ENCODE data around the gene ATP5PO. TPM values are rescaled to one million over a fixed set of nuclear protein-coding genes. Genes with fewer than 3 reads are reported as not detected.

The ATP5PO gene
- total and polyA plus RNA-seq, 2 of the 13 experiments (the other 11 are each of a cell fraction or from before 2014, with no cell fraction given): 256 to 297 TPM

- Histone ChIP-seq H3K27ac (ENCODE audit: extremely low read length, insufficient read depth, low read length) (no peak overlapping the region), H3K4me2 (ENCODE audit: low read depth, low read length) (0 out of 2 replicates have a peak overlapping the region, but pooled peaks have one; percentile 7), H3K36me3 (replicated peaks in 1 of 2; ENCODE audit: control insufficient read depth in 1 of 2, insufficient read depth in 2 of 2, low read length in 2 of 2) (no peaks in the 10 kb centered on the region), H3K27me3 (ENCODE audit: control insufficient read depth in 1 of 2, insufficient read depth in 2 of 2, low read length in 2 of 2) (peaks cover 2 to 14% of the 10 kb centered on the region in 2 experiments; a peak in 4 of 5 replicates), H3K9ac (ENCODE audit: insufficient read depth, low read depth, low read length) (no peak overlapping the region), H3K79me2 (ENCODE audit: insufficient read depth, low read length) (no peaks in the 10 kb centered on the region), H3K4me3 (replicated peaks in 1 of 3; ENCODE audit: insufficient read depth in 1 of 3, low read depth in 2 of 3, low read length in 3 of 3) (no peak overlapping the region), H3K4me1 (ENCODE audit: insufficient read depth, low read length) (peaks cover 27% of the 10 kb centered on the region), H2AFZ (ENCODE audit: low read length) (no peak overlapping the region), H4K20me1 (ENCODE audit: insufficient read depth, low read length) (no peaks in the 10 kb centered on the region), H3K9me3 (ENCODE audit: low read length) (no peaks in the 10 kb centered on the region)
- DNase-seq (ENCODE audit: low spot score): peak; percentile 39
- POLR2A ChIA-PET: no interaction called here
- ATAC-seq: peak; percentile 73
- FAIRE-seq: no peak
- CTCF ChIA-PET (ENCODE audit: low intra/inter-chr PET ratio, low total read pairs): no interaction called here
- 22% methylated on average over 5 of the region's 17 CpGs for WGBS (ENCODE audit: low lambda C conversion rate)
- in situ Hi-C loops (cut with HindIII; ENCODE audit: extremely low pct_ligation_motif_present, low pct_unique_long_range_greater_than_20kb) (no loop called here), intact Hi-C loops (cut with micrococcal nuclease; ENCODE audit: unreplicated experiment) (no loop called here)
- no TSS peak for BruUV-seq (replicated peaks)
- TF ChIP-seq ZNF510 (CRISPR knock-in tag; IDR thresholded peaks at IDR 0.05; ENCODE audit: low read depth) (no peak), HCFC1 (IDR thresholded peaks at IDR 0.05; ENCODE audit: low read depth, low read length) (no peak), FOSL2 (CRISPR knock-in tag; IDR thresholded peaks at IDR 0.05) (peak; percentile 66), ZSCAN31 (CRISPR knock-in tag; IDR thresholded peaks at IDR 0.05; ENCODE audit: low read depth) (no peak), ZNF274 (CRISPR knock-in tag; IDR thresholded peaks at IDR 0.05) (no peak), PREB (CRISPR knock-in tag; IDR thresholded peaks at IDR 0.05) (no peak), SP1 (IDR thresholded peaks at IDR 0.05) (no peak), SP1 (CRISPR knock-in tag; IDR thresholded peaks at IDR 0.05) (no peak), ZNF674 (CRISPR knock-in tag; IDR thresholded peaks at IDR 0.05; ENCODE audit: low read depth) (no peak), MAZ (IDR thresholded peaks at IDR 0.05; ENCODE audit: borderline replicate concordance, low read depth, low read length) (no peak), MAZ (CRISPR knock-in tag; IDR thresholded peaks at IDR 0.05; ENCODE audit: low read depth) (no peak), TMF1 (CRISPR knock-in tag; IDR thresholded peaks at IDR 0.05; ENCODE audit: low read depth) (no peak), ZNF749 (CRISPR knock-in tag; IDR thresholded peaks at IDR 0.05; ENCODE audit: borderline replicate concordance) (no peak), ATM (IDR thresholded peaks at IDR 0.05; ENCODE audit: borderline replicate concordance) (no peak), REPIN1 (CRISPR knock-in tag; IDR thresholded peaks at IDR 0.05; ENCODE audit: borderline replicate concordance, low read depth) (no peak)
- TF ChIP-seq, protein P1, sequence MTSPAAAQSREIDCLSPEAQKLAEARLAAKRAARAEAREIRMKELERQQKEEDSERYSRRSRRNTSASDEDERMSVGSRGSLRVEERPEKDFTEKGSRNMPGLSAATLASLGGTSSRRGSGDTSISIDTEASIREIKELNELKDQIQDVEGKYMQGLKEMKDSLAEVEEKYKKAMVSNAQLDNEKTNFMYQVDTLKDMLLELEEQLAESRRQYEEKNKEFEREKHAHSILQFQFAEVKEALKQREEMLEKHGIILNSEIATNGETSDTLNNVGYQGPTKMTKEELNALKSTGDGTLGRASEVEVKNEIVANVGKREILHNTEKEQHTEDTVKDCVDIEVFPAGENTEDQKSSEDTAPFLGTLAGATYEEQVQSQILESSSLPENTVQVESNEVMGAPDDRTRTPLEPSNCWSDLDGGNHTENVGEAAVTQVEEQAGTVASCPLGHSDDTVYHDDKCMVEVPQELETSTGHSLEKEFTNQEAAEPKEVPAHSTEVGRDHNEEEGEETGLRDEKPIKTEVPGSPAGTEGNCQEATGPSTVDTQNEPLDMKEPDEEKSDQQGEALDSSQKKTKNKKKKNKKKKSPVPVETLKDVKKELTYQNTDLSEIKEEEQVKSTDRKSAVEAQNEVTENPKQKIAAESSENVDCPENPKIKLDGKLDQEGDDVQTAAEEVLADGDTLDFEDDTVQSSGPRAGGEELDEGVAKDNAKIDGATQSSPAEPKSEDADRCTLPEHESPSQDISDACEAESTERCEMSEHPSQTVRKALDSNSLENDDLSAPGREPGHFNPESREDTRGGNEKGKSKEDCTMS (CRISPR knock-in tag; conservative IDR thresholded peaks at IDR 0.05): no peak
- TF ChIP-seq, protein P2, sequence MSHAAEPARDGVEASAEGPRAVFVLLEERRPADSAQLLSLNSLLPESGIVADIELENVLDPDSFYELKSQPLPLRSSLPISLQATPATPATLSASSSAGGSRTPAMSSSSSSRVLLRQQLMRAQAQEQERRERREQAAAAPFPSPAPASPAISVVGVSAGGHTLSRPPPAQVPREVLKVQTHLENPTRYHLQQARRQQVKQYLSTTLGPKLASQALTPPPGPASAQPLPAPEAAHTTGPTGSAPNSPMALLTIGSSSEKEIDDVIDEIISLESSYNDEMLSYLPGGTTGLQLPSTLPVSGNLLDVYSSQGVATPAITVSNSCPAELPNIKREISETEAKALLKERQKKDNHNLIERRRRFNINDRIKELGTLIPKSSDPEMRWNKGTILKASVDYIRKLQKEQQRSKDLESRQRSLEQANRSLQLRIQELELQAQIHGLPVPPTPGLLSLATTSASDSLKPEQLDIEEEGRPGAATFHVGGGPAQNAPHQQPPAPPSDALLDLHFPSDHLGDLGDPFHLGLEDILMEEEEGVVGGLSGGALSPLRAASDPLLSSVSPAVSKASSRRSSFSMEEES (CRISPR knock-in tag; IDR thresholded peaks at IDR 0.05): 0 out of 2 replicates have a peak, but pooled peaks have one; percentile 50
Measured at GRCh38 chr21:33856893-33857527, 58.6 kb downstream of the ATP5PO start.
